KOPT-K1 (cell line): ENCODE measurements around the gene TMPRSS15.

ENCODE experiments used
- H3K27ac ChIP-seq: fragments of 200-600 bp; sonication (generic); 2 replicates; pipeline ENCODE4 v1.5.1; 2016; ENCODE audit warnings: antibody characterized with exemption, mild to moderate bottlenecking, low read depth, low read length; ENCODE audit not compliant: poor library complexity, severe bottlenecking
- H3K36me3 ChIP-seq: fragments of 200-600 bp; sonication (generic); 2 replicates; pipeline ENCODE4 v1.5.1; 2017; ENCODE audit warnings: antibody characterized with exemption, mild to moderate bottlenecking, low read length, moderate library complexity; ENCODE audit not compliant: insufficient read depth
- H3K9me3 ChIP-seq: fragments of 200-600 bp; sonication (generic); 2 replicates; pipeline ENCODE4 v1.5.1; 2017; ENCODE audit warnings: antibody characterized with exemption, low read length, mild to moderate bottlenecking; ENCODE audit not compliant: insufficient read depth, poor library complexity, severe bottlenecking

TMPRSS15 gene

DNA sequence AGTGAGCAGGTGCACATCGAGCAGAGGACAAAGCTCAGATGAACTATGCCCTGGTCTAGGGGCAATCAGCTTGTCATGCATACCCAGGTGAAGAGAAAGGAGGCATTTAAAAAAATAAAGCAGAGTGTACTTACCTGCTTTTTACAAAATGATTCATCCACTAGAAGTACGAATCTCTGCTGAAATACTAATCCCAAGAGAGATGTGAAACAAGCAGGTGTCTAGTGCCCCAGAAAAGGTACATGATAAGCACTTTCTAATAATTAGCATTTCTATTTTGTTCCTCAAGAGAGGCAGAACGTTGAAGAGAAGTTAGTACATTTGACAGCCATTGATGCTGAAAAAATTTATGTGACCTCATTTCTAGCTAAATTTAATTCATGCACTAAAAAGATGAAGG, 127.8 kb downstream of the TMPRSS15 start:
- Histone ChIP-seq H3K9me3 (no peaks in the 10 kb centered on the region), H3K27ac (no peak overlapping the region), H3K36me3 (no peaks in the 10 kb centered on the region)

- H3K27ac ChIP-seq: no peak overlapping the region
- no peaks in the 10 kb centered on the region for H3K9me3 ChIP-seq
- H3K36me3 ChIP-seq: no peaks in the 10 kb centered on the region
These were observed 129.2 kb downstream of the TMPRSS15 start for GRCh38 chr21:18274370-18274769.

- Histone ChIP-seq H3K9me3 (no peaks in the 10 kb centered on the region), H3K36me3 (no peaks in the 10 kb centered on the region), H3K27ac (no peak overlapping the region)
These were observed 130.2 kb downstream of the TMPRSS15 start for GRCh38 chr21:18273400-18273799.

DNA sequence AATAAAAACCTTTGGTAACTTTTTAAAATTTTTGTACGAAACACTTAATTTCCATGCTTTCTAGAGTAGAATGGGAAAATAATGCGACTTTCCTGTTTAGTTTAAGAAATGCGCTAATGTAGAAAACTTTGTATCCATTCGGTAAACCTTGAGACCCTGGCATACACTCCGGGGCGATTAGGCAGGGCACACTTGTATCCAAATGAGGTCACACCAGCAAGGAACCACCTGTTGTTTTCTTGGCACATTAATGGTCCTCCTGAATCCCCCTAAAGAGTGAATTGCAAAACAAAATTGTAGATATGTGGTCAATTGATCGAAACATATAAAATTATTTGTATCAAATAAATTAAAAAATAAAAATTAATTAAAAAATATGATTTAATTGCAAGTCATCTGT, 133.7 kb downstream of the TMPRSS15 start:
- H3K36me3 ChIP-seq: no peaks in the 10 kb centered on the region
- H3K9me3 ChIP-seq: no peaks in the 10 kb centered on the region
- no peak overlapping the region for H3K27ac ChIP-seq

GRCh38 chr21:18268906-18269305, 134.7 kb downstream of the TMPRSS15 start:
- H3K36me3 ChIP-seq: no peaks in the 10 kb centered on the region
- H3K9me3 ChIP-seq: no peaks in the 10 kb centered on the region
- H3K27ac ChIP-seq: no peak overlapping the region

- Histone ChIP-seq H3K27ac (no peak overlapping the region), H3K9me3 (no peaks in the 10 kb centered on the region), H3K36me3 (no peaks in the 10 kb centered on the region)
These were observed 136.1 kb downstream of the TMPRSS15 start for GRCh38 chr21:18267496-18267895.

DNA sequence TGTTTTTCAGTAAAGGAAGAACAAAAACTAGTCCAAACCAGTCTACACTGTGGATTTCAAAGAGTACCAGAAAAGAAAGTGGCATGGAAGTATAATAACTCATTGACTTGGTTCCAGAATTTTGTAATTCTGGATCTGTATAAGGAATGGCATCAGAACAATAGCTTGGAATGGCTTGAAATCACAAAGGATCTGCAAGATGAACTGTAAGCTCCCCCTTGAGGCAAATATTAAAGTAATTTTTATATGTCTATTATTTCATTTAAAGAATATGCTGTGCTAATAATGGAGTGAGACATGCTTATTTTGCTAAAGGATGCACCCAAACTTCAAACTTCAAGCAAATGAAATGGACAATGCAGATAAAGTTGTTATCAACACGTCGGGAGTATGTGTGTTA, 137.6 kb downstream of the TMPRSS15 start:
- no peak overlapping the region for H3K27ac ChIP-seq
- H3K36me3 ChIP-seq: no peaks in the 10 kb centered on the region
- no peaks in the 10 kb centered on the region for H3K9me3 ChIP-seq

DNA sequence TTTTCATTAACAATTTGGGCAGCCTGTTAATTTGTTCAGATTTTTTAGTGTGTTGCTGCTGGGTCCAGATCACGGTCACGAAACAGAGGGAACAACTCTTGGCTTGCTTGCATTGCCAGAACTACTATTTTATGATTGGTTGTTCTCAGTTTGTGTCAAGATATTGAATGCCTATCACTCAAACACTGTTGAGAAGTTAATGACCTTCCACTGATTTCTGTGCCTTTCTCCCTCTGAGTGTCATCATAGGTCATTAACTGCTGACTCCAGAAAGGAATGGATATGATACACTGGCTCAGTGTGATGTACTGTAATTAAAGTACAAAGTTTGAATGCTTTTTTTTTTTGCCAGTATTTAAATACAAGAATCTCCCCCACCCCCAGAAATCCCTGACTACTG, 149.8 kb downstream of the TMPRSS15 start:
- no peaks in the 10 kb centered on the region for H3K36me3 ChIP-seq
- H3K9me3 ChIP-seq: no peaks in the 10 kb centered on the region
- no peak overlapping the region for H3K27ac ChIP-seq

- Histone ChIP-seq H3K9me3 (no peaks in the 10 kb centered on the region), H3K36me3 (no peaks in the 10 kb centered on the region), H3K27ac (no peak overlapping the region)
These were observed 150.4 kb downstream of the TMPRSS15 start for GRCh38 chr21:18253221-18253620.

DNA sequence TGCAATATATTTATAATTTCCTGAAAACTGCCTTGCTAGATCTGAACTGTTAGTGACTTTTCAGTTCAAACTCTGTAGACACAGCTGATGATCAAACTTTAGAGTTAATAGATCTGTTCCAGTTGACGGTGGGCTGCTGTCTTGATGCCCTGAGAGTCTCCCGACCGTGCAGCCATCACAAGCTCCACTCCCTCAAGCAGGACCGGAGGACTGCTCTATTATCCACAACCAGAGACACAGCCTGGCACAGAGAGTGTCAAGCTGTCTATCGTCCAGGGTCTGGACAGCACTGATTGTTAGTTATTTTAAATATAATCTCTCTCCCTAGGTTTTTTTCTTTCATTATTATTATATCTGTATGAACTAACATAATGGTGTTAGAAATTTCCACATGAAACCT, 150.9 kb downstream of the TMPRSS15 start:
- H3K27ac ChIP-seq: no peak overlapping the region
- H3K36me3 ChIP-seq: no peaks in the 10 kb centered on the region
- no peaks in the 10 kb centered on the region for H3K9me3 ChIP-seq

DNA sequence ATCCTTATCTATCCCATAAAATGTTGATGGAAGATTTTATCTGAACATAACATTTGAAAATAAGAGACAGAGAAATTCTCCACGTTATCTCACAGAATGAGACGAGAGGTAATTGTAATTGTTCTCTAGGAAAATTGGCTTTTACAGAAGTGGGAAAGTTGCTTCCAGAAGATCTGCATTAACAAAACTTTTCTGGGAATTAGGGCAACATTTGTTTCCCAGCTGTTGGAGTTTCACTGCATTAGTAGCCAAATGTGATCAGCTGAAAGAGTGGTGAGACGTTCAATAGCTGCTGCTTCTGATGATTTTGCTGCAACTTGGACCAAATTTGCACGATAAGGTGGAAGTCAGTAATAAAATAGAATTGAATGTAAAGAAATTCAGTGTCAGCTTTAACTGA, 151.3 kb downstream of the TMPRSS15 start:
- Histone ChIP-seq H3K27ac (no peak overlapping the region), H3K9me3 (no peaks in the 10 kb centered on the region), H3K36me3 (no peaks in the 10 kb centered on the region)

DNA sequence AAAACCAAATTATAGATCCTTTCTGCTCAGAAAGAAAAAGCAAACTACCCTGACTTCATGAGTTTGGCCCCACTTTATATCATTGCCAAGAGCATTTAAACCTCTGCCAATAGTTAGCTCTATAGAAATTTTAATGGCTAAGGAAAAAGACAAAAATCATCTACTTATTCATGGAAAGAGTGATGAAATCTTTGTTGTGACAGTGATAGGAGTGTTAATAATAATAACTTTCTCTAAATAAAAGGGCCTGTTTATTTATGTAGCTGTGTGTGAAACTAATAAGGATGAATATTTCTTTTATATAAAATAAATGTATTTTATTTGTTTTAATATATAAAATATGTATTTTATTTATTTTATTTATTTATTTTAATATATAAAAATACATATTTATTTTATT, 152.5 kb downstream of the TMPRSS15 start:
- H3K27ac ChIP-seq: no peak overlapping the region
- no peaks in the 10 kb centered on the region for H3K9me3 ChIP-seq
- no peaks in the 10 kb centered on the region for H3K36me3 ChIP-seq

- no peak overlapping the region for H3K27ac ChIP-seq
- no peaks in the 10 kb centered on the region for H3K36me3 ChIP-seq
- H3K9me3 ChIP-seq: no peaks in the 10 kb centered on the region
These were observed 153.9 kb downstream of the TMPRSS15 start for GRCh38 chr21:18249672-18250071.

GRCh38 chr21:18248171-18248570, 155.4 kb downstream of the TMPRSS15 start:
- Histone ChIP-seq H3K9me3 (no peaks in the 10 kb centered on the region), H3K27ac (no peak overlapping the region), H3K36me3 (no peaks in the 10 kb centered on the region)

DNA sequence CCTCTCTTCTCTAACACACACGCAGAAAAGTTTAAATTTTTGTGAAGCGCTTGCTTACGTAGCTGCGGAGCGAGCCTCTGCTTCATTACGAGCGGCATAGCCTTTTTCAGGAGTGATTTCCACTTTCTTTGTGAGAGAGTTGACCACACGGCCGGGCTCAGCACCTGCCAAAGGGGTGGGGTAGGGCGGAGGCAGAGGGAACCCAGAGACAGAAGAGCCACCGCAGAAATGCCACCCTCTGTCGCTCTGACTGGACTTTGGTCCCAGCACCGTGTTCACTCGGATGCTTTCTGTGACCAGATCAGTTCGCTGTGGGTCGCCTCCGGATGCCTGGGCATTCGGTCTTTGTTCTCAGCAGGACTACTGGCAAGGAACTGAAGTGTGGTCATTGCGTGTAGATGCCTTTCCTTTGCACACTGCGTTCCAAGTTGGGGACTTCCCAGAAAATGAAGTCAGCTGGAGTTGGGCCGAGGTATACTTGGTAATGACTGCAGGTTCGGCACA, 158.1 kb downstream of the TMPRSS15 start:
- no peaks in the 10 kb centered on the region for H3K9me3 ChIP-seq
- H3K36me3 ChIP-seq: no peaks in the 10 kb centered on the region
- H3K27ac ChIP-seq: no peak overlapping the region

DNA sequence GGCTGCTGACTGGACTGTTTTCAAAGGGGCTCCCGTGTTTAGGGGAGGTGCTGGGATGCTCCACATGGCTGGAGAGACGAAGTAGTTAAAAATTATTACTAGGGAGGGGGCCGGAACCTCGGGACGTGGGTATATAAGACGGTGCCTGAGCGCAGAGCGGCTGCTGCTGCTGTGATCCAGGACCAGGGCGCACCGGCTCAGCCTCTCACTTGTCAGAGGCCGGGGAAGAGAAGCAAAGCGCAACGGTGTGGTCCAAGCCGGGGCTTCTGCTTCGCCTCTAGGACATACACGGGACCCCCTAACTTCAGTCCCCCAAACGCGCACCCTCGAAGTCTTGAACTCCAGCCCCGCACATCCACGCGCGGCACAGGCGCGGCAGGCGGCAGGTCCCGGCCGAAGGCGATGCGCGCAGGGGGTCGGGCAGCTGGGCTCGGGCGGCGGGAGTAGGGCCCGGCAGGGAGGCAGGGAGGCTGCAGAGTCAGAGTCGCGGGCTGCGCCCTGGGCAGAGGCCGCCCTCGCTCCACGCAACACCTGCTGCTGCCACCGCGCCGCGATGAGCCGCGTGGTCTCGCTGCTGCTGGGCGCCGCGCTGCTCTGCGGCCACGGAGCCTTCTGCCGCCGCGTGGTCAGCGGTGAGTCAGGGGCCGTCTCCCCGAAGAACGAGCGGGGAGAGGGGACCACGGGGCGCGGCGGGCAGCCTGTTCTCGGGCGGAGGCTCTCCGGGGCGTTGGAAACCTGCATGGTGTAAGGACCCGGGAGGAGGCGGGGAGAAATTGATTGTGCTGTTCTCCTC, 158.7 kb downstream of the TMPRSS15 start, which contains the start of gene CHODL:
Gene CHODL, plus strand, starts transcription at position 163 of the 793 bp plus-strand sequence. Its CDS starts 391 bp downstream, at position 554.
- Histone ChIP-seq H3K9me3 (no peaks in the 10 kb centered on the region), H3K27ac (no peak within 1 kb of the TSS), H3K36me3 (no peaks in the 10 kb centered on the region)
